GM19023 (cell line): ENCODE data around the gene GLOD5.
A peak's percentile ranks its signal among the peaks of the same experiment; 100 is the strongest.
"Not testable (repeated sequence)": the region's sequence is repeated elsewhere in the genome, so short reads cannot be mapped to it uniquely, and the experiment has no call there.

Experiments
- ATAC-seq: cut with Tn5 transposase; IDR thresholded peaks from one replicate; pipeline ENCODE4 v1.9.1; 2021; ENCODE audit warnings: mild to moderate bottlenecking, moderate library complexity; ENCODE audit not compliant: unreplicated experiment

GLOD5 gene

DNA sequence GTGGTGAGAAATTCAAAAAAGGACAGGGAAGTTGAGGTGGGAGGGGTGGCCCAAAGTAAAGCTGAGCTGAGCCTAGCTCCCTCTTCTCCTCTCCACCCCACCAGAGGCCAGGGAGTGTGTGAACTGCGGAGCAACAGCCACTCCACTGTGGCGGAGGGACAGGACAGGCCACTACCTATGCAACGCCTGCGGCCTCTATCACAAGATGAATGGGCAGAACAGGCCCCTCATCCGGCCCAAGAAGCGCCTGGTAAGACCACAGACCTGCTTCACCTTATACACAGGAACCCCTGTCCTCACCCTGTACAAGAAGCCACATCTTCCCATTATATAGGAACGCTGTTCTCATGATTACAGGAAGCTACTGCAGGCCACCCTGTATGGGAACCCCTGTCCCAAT, 30.7 kb downstream of the GLOD5 start:
- no peak for ATAC-seq

DNA sequence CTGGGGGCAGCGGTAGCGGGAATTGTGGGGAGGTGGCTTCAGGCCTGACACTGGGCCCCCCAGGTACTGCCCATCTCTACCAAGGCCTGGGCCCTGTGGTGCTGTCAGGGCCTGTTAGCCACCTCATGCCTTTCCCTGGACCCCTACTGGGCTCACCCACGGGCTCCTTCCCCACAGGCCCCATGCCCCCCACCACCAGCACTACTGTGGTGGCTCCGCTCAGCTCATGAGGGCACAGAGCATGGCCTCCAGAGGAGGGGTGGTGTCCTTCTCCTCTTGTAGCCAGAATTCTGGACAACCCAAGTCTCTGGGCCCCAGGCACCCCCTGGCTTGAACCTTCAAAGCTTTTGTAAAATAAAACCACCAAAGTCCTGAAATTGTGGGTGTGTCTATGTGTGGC, 32.4 kb downstream of the GLOD5 start:
- ATAC-seq, result no peak

DNA sequence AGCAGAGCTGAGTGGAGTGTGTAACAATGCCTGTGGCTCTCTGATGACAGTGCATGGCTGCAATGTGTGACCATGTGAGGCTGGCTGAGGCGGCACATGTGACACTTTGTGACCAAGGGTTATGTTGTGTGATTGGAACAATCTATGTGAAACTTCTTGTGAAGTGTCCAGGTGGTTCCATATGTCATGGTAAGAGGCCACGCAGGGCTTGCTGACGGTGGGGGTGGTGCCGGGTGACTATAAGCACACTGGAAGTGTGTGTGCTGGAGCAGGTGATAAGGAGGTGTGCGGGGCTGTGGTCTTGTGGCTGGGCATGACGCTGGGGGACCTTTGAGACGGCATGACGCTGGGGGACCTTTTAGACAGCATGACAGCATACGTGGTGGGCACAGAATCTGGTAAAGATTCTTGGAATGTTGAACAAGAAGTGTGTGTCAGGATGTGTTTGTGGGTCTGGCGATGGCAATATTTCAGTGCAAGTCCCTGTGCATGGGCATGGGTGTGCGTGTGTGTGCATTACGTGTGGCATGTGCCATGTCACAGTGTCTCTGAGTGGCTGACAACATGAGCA, 32.9 kb downstream of the GLOD5 start:
- no peak for ATAC-seq

DNA sequence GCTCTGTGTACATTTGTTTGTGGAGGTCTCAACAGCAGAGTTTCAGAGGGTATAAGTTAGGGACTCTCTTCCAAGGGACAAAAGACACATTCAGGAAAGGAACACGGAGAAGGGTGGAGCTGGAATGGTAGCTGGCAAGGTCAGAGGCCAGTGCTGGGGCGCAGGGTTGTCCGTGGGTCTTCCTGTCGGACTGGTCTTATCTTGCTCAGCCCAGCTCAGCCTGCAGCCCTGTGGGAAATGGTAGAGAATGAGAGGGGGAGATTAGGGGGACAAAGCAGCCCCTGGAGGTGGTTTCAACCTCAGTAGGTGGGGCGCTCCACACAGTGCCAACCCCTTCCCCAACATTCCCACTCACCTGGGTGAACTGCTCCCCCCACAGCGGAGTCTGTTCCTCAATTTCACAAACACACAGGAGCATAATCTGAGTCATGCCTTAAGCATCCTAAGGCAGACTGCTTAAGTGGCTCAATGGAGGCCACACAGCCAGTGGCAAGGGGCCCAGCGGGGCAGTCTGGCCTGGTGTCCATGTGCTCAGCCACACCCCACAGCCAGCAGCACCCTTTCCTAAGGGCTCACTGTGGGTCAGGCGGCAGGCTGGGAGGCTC, 33.5 kb downstream of the GLOD5 start:
- no peak for ATAC-seq

DNA sequence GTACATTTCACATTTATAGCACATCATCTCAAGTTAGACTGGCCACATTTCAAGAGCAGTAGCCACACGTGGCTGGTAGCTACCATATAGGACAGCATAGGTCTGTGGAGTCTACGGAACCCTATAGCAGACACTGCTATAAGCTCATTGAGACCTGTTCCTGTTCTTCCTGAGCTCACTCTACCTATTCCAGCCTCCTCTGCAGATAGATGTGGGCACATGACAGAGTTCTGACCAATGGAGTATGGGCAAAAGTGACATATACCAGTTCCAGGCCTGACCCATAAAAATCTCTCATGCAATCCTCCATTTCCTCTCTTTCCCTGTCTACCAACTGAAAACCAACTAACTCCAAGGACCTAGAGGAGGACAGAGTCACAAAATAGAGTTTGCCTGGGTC, 36.8 kb downstream of the GLOD5 start:
- ATAC-seq, result no peak

DNA sequence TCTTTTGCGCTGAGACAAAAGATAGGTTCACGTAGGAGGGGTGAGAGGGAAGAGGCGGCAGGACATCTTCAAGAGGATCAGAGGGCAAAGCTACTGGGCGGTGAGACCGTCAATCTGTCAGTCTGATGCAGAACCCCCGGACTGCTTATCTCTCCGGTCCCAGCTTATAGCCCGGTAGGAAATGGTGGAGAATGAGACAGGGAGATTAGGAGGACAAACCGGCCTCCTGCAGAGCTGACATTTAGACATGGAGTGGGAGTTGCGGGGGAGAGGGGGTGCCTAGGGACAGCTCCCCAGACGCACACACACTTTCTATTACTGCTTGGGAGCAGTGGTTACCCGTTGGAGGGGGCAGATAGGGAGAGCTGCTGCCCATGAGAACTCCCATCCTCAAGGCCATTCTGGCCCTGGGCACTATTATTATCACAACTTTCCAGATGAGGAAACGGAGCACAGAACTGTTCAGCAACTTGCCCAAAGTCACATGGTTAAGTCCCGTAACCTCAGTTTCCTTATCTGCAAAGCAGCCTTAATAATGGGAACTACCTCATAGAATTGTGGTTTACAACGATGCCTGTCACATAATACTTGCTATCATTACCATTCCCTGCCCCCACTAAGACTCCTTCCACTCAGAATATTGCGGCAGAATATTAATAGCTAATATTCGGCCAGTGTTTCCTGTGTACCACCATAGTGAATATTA, 39.2 kb downstream of the GLOD5 start:
- ATAC-seq, result no peak

DNA sequence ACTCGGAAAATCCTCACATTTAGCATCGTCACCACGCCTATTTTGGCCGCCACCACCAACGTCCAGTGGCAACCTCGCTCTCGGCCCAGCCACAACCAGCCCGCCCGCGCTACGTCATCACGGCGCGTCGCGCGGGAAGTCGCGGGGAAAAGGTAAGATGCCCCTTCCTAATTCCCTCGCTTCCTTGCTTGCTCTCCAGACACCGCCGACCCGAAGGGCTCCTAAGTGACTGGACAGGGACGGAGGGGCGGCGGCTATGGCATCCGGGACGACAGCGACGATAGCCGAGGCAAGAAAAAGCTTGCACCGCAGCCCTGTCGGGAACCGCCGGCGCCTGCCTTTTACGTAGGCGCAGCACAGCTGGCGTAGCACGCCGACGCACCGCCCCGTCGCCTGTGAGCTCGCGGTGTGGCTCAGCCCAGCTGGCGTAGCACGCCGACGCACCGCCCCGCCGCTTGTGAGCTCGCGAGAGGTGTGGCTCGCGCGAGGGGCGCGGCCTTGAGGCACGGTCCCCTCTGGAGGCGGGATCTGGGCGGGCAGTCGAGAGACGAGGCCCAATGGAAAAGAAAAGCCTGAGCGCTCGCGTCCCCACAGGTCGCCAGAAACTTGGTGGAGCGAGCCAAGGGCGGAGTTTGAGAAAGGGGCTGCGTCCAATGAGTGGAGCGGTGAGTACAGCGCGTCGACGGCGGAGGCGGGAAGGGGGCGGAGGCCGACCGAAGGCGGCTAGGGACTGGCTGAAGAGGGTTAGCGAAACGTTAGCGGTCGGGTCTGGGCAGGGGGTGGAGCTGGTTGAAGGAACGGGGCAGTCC, 39.9 kb downstream of the GLOD5 start, which contains the start of gene HDAC6:
Gene HDAC6 (plus strand): TSS at position 788 of the 809 bp plus-strand sequence. CDS start 626 bp downstream, outside the sequence.
- peak; percentile 87 for ATAC-seq

DNA sequence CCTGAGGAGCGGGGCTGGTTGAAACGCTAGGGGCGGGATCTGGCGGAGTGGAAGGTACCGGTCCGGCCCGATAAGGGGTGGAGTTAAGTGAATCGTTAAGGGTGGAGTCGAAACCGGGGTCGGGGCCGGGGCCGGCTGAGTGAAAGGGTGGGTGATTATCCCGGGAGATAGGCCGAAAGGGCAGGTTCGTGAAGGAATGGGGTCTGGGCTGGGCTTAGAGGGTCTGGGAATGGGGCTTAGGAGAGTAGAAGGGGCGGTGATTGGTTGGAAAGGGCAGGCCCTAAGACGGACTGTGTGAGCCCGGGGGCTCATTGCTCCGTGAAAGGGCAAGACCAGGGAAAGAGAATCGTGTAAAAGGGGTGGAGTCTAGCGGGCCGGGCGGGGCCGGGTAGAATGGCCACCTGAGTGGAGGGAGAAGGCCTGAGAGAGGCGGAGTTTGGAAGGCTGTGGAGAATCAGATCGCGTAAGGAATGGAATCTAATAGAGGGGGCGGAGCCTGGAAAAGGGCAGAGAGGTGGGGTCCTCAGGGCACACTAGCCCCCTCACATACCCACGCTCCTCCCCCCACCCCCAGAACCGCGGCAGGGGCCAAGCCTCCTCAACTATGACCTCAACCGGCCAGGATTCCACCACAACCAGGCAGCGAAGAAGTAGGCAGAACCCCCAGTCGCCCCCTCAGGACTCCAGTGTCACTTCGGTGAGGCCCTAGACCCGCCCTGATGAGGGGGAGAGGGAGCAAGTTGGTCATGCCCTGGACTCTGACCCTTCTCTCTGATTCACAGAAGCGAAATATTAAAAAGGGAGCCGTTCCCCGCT, 40.8 kb downstream of the GLOD5 start:
- ATAC-seq, result peak; percentile 42

DNA sequence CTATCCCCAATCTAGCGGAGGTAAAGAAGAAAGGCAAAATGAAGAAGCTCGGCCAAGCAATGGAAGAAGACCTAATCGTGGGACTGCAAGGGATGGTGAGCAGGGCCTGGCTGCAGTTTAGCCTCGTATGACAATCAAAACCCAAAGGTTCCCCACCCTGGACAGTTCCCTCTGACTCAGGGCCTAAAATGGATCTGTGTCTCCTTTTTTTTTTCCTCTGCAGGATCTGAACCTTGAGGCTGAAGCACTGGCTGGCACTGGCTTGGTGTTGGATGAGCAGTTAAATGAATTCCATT, 41.3 kb downstream of the GLOD5 start:
- no peak for ATAC-seq

DNA sequence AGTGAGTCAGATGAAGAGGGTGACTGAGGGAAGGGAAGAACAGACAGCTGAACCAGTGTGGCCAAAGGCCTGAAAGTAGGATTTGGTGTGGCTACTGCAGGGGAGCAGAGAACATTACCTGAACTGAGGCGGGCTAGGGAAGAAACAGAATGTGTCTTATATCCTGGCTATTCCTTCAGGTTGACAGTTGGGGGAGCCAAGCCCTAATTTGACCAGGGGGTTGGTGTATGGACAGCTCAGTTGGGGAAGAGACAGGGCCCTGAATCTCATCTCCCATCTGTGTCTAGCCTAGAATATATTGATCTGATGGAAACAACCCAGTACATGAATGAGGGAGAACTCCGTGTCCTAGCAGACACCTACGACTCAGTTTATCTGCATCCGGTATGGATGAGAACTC, 44.5 kb downstream of the GLOD5 start:
- ATAC-seq, result no peak

DNA sequence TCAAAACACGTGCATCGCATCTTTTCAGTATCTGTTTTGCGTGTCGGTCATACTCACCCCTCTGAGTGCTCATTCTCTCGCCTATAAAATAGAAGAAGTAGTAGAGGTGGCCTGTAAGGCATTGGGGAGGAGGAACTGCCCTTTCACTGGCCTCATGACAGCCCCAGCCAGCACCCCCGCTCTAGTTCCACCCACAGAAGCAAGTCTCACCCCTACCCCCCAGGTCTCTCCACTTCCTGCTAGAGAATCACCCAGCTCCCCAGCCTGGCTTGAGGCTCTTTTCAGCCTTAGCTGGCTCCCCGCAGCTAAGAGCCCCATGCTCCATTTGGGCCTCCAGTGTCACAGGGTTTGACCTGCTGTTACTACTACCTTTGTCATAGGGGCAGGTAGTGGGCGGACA, 52.1 kb downstream of the GLOD5 start:
- no peak for ATAC-seq

DNA sequence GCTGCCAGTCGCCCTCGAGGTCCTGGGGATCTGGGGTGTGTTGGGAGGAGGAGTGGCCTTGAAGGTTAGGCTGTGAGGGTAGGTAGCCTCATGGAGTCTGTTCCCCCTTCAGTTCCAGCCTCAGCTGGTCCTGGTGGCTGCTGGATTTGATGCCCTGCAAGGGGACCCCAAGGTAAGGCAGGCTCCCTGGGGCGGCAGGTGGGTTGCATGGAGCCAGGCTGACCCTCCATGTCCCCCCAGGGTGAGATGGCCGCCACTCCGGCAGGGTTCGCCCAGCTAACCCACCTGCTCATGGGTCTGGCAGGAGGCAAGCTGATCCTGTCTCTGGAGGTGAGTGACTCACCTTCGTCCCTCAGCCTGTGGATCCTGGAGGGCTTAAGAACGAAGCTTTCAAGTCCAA, 53.2 kb downstream of the GLOD5 start:
- ATAC-seq, result no peak

DNA sequence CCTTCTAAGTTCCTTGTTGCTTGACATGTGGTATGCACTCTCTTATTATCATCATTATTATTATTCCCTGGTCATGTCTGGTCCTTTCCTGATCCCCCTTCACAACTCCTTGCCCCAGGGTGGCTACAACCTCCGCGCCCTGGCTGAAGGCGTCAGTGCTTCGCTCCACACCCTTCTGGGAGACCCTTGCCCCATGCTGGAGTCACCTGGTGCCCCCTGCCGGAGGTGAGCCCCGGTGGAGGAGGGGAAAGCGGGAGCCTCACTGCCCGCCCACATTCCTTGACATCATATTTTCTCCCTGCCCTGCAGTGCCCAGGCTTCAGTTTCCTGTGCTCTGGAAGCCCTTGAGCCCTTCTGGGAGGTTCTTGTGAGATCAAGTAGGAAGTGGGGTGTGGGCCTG, 53.7 kb downstream of the GLOD5 start:
- no peak for ATAC-seq

DNA sequence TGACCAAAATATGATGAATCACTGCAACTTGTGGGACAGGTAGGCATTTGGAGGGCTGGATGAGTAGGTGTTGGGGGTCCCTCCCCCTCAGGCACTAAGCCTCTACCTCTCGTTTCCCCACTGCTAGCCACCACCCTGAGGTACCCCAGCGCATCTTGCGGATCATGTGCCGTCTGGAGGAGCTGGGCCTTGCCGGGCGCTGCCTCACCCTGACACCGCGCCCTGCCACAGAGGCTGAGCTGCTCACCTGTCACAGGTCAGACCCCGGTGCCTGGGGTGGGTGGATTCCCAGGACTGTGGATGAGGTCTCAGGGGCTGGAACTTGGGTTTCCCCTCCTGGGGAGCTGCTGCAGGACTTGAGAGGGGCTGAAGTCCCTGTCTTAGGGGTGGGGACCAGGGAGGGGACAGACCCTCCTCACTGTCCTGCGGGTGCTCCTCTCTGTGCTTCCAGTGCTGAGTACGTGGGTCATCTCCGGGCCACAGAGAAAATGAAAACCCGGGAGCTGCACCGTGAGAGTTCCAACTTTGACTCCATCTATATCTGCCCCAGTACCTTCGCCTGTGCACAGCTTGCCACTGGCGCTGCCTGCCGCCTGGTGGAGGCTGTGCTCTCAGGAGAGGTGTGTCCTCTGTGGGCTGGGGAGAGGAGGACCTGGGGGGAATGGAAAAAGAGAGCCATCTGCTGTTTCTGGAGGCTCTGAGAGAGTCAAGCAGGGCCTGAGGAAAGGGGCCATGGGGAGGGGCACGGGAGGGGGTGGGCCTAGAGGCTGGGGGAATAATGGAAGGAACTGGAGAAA, 54.7 kb downstream of the GLOD5 start:
- no peak for ATAC-seq

DNA sequence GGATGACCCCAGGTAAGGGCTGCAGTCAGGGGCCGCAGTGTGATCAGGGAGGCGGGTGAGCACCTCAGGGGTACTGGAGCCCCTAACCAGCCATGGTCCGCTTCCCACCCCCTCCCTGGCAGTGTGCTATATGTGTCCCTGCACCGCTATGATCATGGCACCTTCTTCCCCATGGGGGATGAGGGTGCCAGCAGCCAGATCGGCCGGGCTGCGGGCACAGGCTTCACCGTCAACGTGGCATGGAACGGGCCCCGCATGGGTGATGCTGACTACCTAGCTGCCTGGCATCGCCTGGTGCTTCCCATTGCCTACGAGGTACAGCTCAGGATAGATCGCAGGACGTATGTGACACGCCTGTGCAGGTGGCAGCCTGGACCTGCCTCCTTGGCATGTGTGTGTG, 56.6 kb downstream of the GLOD5 start:
- no peak for ATAC-seq

DNA sequence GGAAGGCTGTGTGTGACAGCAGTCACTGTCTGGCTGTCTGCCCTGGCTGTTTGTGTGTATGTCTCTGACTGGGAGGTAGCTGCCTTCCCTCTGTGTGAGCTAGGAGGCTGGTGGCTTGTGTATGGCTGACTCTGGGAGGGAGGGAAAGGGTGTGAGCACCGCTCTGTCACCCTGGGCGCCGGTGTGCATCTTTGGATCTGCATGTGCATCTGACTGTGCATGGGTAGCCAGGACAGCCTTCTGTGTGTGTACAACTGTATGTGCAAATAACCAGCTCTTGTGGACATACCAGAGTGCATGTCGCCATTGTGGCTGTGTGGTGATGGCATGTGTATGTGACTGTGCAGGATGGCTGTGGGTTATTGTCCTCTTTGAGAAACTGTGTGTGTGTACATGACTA, 57.3 kb downstream of the GLOD5 start:
- no peak for ATAC-seq

DNA sequence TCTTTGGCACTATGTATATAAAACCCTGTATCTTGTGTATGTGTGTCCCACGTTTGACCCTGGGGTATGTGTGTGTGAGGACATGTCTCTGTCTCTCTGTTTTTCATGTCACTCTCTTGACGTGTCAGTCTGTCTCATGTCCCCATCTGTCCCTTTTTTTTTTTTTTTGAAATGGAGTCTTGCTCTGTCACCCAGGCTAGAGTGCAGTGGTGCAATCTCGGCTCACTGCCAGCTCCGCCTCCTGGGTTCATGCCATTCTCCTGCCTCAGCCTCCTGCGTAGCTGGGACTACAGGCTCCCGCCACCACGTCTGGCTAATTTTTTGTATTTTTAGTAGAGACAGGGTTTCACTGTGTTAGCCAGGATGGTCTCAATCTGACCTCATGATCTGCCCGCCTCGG, 57.8 kb downstream of the GLOD5 start:
- ATAC-seq, result not testable (repeated sequence)

DNA sequence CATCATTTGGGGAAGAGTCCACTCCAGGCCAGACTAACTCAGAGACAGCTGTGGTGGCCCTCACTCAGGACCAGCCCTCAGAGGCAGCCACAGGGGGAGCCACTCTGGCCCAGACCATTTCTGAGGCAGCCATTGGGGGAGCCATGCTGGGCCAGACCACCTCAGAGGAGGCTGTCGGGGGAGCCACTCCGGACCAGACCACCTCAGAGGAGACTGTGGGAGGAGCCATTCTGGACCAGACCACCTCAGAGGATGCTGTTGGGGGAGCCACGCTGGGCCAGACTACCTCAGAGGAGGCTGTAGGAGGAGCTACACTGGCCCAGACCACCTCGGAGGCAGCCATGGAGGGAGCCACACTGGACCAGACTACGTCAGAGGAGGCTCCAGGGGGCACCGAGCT, 61.5 kb downstream of the GLOD5 start:
- ATAC-seq, result no peak
